Fibroblast of mammary gland (primary cell): ENCODE data around the gene NISCH.

Source experiments
- DNase-seq: peaks from one replicate; pipeline ENCODE4 v3.0.0-alpha.2; 2010; ENCODE audit warnings: low read depth
- H3K4me3 ChIP-seq: 2 replicates; pipeline ENCODE4 v1.5.1; 2011; ENCODE audit warnings: low read depth, mild to moderate bottlenecking, low read length, moderate library complexity; ENCODE audit not compliant: control insufficient read depth
- TF ChIP-seq, protein P1 (sequence below): conservative IDR thresholded peaks from 2 replicates; pipeline ENCODE4 v1.5.1; 2011; ENCODE audit warnings: low read depth, low read length, inconsistent platforms; ENCODE audit not compliant: control insufficient read depth, insufficient read depth

Gene NISCH

DNA sequence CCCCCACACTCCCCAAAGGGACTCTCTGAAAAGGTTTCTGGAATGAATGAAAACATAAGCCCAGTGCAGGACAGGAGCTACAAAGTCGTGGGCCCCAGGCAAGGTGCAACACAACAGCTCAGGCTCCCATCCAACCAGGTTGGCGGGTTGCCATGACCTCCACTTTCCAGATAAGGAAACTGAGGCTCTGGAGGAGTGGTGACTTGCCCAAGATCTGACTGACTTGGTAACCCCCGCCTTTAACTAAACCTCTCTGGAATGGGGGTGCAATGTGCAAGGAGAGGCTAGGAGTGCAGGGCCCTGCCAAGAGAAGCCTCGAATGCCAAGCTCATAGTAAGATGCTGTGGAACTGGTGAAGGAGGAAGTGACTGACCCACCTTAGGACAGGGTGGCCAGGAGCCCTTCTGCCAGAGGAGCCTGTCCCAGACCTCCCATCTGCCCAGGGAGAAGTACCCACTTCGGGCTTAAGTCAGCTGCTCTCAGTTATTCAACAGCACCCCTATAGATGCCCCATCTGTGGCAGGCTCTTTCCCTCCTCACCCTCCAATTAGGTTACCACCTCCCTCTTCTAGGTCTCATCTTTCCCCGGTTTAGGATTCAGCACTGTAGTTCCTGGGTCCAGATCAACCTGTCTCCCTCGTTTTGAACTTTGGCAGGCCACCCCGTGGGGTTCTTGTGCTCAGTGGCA lies 1.0 kb upstream of the NISCH start:
- TF ChIP-seq, protein P1, sequence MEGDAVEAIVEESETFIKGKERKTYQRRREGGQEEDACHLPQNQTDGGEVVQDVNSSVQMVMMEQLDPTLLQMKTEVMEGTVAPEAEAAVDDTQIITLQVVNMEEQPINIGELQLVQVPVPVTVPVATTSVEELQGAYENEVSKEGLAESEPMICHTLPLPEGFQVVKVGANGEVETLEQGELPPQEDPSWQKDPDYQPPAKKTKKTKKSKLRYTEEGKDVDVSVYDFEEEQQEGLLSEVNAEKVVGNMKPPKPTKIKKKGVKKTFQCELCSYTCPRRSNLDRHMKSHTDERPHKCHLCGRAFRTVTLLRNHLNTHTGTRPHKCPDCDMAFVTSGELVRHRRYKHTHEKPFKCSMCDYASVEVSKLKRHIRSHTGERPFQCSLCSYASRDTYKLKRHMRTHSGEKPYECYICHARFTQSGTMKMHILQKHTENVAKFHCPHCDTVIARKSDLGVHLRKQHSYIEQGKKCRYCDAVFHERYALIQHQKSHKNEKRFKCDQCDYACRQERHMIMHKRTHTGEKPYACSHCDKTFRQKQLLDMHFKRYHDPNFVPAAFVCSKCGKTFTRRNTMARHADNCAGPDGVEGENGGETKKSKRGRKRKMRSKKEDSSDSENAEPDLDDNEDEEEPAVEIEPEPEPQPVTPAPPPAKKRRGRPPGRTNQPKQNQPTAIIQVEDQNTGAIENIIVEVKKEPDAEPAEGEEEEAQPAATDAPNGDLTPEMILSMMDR, result no peak
- no peak for DNase-seq
- no peak overlapping the region for H3K4me3 ChIP-seq

DNA sequence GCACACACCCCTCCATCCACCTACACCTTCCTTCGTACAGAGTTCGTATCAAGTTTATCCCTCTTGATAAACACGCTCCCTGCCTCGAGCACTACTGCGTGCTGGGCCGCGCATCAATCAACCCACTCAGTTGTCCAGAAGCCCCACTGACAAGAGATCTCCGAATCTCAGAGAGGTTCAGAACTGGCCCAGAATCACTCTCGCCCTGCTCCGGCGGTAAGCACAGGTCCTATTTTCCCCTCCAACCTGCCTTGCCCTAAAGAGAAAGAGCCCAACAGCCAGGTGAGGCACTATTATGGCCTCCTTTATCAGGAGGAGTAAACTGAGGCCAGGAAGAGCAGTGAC lies 494 bp upstream of the NISCH start:
- DNase-seq, result no peak
- TF ChIP-seq, protein P1, result no peak
- peak overlapping the region; percentile 52 for H3K4me3 ChIP-seq

DNA sequence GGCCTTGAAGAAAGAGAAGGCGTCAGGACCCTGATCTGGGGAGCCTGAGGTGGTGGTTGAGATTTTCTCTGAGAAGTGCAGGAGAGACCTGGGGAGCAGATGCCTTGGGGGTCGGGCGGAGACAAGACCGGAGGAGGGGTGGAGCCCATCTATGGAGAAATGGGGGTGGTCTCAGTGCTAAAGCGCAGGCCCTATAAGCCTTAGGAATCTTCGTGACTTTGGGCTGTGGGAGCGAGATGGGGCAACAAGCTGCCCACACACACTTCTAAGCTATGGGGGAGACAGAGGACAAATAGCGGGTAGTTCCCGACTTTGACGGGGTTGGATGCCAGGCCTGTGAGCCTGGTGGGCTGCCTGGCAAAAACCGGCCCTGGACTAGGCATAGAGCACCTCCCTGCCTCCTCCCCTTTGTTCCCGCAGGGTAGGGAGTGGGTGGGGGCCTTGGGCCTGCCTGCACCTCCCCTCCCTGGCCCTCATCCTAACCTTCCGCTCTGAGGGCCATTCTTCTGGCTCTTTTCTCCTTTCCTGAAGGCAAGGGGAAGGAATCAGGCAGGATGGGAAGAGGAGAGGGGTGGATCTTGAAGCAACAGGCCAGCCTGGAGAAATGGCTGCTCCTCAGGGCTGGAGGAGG lies 880 bp downstream of the NISCH start:
- H3K4me3 ChIP-seq, result peak overlapping the region; percentile 86
- peak; percentile 28 for DNase-seq
- TF ChIP-seq, protein P1, result no peak

DNA sequence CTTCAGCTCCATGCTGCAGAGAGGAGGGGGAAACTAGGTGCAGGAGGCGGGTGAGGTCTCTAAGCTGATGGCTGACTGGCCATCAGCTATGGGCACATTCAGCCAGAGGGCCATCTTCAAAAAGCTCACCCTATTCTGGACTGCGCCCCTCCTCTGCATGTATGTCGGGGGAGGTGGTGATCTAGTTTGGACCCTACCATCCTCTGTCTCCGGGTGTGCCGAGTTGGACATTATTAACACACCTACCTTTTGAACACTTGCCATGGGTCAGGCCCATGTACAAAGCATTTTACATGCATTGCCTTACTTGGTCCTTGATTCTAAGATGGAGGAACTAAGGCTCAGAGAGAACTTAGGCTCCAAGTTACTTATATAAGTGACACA lies 1.4 kb downstream of the NISCH start:
- H3K4me3 ChIP-seq, result peak overlapping the region; percentile 86
- TF ChIP-seq, protein P1, result no peak
- DNase-seq, result no peak

DNA sequence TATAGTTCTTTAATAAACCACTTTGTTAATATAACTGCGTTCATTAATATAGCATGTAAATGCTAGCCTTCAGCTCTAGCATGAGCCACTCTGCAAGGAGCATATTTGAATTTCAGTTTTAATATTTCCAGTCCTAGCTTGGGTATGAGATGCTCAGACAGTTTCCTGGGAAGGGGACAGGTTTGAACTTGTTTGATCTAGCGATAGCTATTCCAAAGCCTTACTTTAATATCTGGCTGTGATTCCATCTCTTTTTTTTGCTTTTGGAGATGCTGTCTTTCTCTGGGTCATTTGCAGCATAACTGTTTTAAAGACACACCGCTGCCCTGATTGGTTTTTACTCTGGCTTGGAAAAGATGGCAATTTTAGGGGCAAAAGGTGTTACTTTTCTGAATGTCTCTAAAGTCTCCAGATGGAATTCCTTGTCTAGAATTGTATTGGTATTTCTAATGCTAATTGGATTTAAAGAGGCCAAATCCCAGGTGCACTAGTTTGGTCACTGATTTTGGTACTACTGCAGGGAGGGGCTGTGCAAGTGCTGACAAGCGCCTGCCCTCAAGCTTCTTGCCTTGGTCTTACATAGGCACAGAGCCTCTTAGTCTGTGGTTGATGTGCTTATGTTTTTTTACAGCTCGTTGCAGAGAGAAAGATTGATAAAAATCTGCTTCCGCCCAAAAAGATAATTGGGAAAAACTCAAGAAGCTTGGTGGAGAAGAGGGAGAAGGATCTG lies 2.8 kb downstream of the NISCH start:
- H3K4me3 ChIP-seq, result no peak overlapping the region
- TF ChIP-seq, protein P1, result no peak
- DNase-seq, result no peak

DNA sequence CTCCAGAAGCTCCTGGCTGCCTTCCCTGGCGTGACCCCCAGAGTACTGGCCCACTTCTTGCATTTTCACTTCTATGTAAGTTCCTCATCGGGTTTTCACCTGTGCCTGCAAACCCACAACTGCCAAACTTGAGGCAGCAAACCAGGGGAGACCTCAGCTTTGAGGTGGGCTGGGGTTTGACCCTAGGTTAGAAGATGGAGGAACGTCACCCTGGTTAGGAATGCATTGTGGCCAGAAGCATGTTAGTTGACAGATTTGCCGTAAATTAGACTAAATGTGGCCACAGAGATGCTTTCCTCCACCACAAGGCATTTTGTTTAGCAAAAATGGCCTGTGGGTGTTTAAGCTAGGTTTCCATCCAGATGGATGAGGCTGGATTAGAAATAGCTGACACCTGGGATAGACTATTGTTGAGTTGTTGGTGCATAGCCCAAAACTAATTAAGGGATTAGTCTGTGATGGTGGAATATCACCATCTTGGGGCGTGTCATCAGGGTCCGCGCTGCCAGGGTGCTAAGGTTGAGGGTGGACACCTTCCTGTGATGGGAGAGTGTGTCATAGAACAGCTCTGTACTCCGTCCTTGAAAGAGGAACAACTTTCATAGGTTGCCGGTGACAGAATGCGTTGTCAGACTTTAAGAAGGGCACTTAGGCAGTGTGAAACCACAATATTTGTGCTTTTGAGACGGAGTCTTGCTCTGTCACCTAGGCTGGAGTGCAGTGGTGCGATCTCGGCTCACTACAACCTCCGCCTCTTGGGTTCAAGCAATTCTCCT lies 3.6 kb downstream of the NISCH start:
- no peak for DNase-seq
- TF ChIP-seq, protein P1, result no peak
- no peak overlapping the region for H3K4me3 ChIP-seq
